ENCODE data around the gene SIK3. TPM values are rescaled to one million over a fixed set of nuclear protein-coding genes. Genes with fewer than 3 reads are reported as not detected.

Gene SIK3
- total and polyA plus RNA-seq, 12 donors, result 9.9 to 47.3 (median 36.5) TPM

DNA sequence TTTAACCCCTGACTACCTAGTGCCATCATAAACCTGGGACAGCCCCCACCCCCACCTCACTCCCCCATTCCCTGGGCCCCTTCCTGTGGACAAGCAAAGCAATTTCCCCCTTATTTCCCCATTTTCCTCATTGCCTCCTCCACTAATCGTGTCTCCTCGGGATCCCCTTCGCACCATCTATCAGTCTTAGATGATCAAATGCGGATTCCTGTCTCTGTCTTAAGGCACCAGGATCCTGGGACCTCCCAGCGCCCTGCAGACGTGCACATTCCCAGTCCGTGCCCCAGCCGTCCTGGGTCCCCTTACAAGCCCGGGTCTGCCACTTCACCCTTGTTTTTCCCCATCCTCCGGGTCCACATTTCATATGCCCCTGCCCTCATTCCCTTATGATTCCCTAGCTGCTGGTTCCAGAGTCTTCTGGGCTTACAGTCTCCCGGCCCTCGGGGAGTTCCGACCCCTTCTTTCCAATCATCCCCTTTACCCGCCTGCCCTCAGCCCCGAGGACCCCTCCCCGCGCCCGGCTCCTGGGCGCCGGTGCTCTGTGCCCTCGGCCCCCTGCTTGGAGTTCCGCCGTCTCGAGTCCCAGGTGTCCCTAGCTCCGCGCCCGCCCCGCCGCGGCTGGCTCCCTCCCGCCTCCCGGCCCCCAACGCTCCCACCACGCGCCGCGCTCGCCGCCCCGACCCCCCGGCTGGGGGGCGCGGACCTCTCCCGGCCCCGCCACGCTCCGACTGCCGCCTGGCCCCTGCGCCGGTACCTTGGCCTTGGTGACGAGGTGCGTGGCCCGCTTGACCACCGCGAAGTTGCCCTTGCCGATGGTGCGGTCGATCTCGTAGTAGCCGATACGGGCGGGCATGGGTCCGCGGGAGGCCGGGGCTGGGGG, 599 bp downstream of the SIK3 start:
- no peaks in the 10 kb centered on the region for H3K36me3 ChIP-seq
- no peaks in the 10 kb centered on the region for H3K27me3 ChIP-seq
- intact Hi-C loops (cut with DNase I), result loop anchor here in 6 of 10 donors (2.0 to 10.0 kb wide), 7 partner anchors 55 to 219 kb away; no protein-coding TSS in a partner anchor
- peak overlapping the region; percentile 55 to 89 (median 84) for H3K4me3 ChIP-seq
- 1% methylated on average over 59 to 65 of the region's 65 CpGs for WGBS, 2 donors
- TF ChIP-seq, protein P1, sequence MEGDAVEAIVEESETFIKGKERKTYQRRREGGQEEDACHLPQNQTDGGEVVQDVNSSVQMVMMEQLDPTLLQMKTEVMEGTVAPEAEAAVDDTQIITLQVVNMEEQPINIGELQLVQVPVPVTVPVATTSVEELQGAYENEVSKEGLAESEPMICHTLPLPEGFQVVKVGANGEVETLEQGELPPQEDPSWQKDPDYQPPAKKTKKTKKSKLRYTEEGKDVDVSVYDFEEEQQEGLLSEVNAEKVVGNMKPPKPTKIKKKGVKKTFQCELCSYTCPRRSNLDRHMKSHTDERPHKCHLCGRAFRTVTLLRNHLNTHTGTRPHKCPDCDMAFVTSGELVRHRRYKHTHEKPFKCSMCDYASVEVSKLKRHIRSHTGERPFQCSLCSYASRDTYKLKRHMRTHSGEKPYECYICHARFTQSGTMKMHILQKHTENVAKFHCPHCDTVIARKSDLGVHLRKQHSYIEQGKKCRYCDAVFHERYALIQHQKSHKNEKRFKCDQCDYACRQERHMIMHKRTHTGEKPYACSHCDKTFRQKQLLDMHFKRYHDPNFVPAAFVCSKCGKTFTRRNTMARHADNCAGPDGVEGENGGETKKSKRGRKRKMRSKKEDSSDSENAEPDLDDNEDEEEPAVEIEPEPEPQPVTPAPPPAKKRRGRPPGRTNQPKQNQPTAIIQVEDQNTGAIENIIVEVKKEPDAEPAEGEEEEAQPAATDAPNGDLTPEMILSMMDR (IDR thresholded peaks at IDR 0.05), result no peak
- H3K4me1 ChIP-seq, result peaks cover 11 to 66% (median 51%) of the 10 kb centered on the region in 9 donors
- H3K9me3 ChIP-seq, result no peaks in the 10 kb centered on the region
- DNase-seq (peak; percentile 44 to 59), ATAC-seq (peak in 5 of 8 donors; percentile 4 to 19 (median 6))
- H3K27ac ChIP-seq, result peak overlapping the region; percentile 83 to 100 (median 98)

DNA sequence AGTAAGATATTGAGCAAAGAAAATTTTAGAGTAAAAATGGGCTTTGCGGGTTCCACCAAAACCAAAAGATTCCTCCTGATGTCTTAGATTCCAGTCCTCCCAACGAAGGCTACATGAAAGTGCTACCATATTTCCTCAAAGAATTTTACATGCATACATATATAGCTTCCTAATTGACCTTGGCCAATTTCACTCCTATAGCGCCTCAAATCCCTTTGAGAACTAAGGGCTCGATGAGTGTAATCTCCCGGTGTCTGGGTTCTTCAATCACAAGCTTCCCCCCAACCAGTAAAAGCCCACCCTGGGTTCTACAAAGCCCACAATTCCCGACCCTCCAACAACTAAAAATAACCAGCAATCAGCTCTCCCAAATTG, 1.2 kb downstream of the SIK3 start:
- H3K4me1 ChIP-seq, result peaks cover 11 to 71% (median 55%) of the 10 kb centered on the region in 9 donors
- H3K36me3 ChIP-seq, result no peaks in the 10 kb centered on the region
- no peaks in the 10 kb centered on the region for H3K9me3 ChIP-seq
- intact Hi-C loops (cut with DNase I), result loop anchor here in 6 of 10 donors (5.0 to 10.0 kb wide), 5 partner anchors 55 to 165 kb away; no protein-coding TSS in a partner anchor
- H3K27ac ChIP-seq, result peak overlapping the region in 8 of 10 donors; percentile 94 to 100 (median 99)
- DNase-seq (no peak), ATAC-seq (no peak)
- no peaks in the 10 kb centered on the region for H3K27me3 ChIP-seq
- TF ChIP-seq, protein P1 (IDR thresholded peaks at IDR 0.05), result no peak
- peak overlapping the region in 9 of 10 donors; percentile 55 to 89 (median 83) for H3K4me3 ChIP-seq
- WGBS, 2 donors, result 41 to 48% methylated on average over 6 of the region's 6 CpGs

DNA sequence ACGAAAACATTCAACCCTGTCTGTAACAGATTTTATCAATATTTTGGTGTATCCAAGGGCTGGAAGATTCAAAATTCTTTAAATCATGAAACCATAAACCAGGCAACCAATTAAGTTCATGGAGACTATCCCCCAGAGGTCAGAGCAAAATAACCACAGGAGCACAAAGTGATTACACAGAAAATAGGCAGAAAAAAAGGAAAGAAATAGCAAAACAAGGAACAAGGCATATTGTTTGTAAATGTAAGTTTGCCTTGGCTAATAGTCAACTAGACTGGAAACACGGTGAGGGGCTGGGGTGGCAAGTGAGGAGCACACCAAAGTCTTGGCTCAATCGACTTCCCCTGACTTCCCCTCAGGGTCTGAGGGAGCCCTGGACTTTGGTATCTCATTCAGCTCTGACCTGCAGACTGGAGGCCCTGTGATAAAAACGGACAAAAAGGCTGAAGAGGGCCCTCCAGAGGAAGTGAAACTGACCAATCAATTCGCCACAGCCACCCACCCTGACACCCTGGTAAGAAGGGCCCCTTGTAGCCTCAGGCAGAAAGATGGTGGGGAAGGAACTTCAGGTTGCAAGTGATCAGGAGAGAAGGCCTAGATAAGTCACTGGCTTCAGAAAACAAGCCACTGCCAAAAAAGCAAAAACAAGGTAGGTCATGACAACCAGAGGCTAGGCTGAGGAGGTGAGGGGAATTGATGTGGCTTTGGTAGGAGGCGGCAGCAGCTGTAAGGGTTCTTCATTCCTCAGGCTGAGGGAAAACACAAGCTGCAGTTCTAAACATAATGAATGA, 1.8 kb downstream of the SIK3 start:
- DNase-seq (no peak), ATAC-seq (no peak)
- peak overlapping the region in 8 of 10 donors; percentile 55 to 89 (median 84) for H3K4me3 ChIP-seq
- H3K4me1 ChIP-seq, result peaks cover 11 to 71% (median 55%) of the 10 kb centered on the region in 9 donors
- intact Hi-C loops (cut with DNase I), result loop anchor here in 6 of 10 donors (5.0 to 10.0 kb wide), 5 partner anchors 54 to 164 kb away; no protein-coding TSS in a partner anchor
- H3K27ac ChIP-seq, result peak overlapping the region in 9 of 10 donors; percentile 16 to 100 (median 99)
- no peaks in the 10 kb centered on the region for H3K27me3 ChIP-seq
- TF ChIP-seq, protein P1 (IDR thresholded peaks at IDR 0.05), result no peak
- 46 to 51% methylated on average over 6 of the region's 6 CpGs for WGBS, 2 donors
- H3K36me3 ChIP-seq, result no peaks in the 10 kb centered on the region
- H3K9me3 ChIP-seq, result no peaks in the 10 kb centered on the region
